ENCODE measurements around the gene S100G. TPM values are rescaled to one million over a fixed set of nuclear protein-coding genes. Genes with fewer than 3 reads are reported as not detected.
A peak's percentile ranks its signal among the peaks of the same experiment; 100 is the strongest.

S100G gene
- total and polyA plus RNA-seq, 2 experiments from 2014 or later: not detected

DNA sequence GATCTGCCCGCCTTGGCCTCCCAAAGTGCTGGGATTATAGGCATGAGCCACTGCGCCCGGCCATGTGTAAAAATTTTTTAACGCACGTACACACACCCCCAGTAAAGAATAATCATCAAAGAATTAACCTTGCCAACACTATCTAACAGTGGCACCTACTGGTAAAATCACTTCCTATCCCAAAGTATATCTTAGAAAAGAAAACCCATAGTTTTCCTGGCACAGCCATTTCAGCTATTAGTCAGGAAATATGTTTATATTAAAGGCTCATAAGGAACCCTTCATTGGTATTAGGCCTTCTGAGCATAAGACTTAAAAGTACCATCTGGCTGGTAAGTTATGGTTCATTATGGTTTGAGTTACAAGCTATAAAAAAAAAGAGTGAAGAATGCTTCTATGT lies 14.1 kb downstream of the S100G start:
- Histone ChIP-seq H3K79me2 (replicated peaks; ENCODE audit: insufficient read depth) (no peaks in the 10 kb centered on the region), H3F3A (replicated peaks; ENCODE audit: low read depth) (no peaks in the 10 kb centered on the region), H4K20me1 (replicated peaks; ENCODE audit: insufficient read depth) (no peaks in the 10 kb centered on the region), H3K9me2 (ENCODE audit: insufficient read depth) (no peaks in the 10 kb centered on the region), H3K27me3 (ENCODE audit: insufficient read depth) (no peaks in the 10 kb centered on the region), H3K4me1 (ENCODE audit: insufficient read depth) (peaks cover 5% of the 10 kb centered on the region; the same call in 1 of the 2 replicates), H3K4me2 (no peak overlapping the region), H3K36me3 (ENCODE audit: insufficient read depth) (no peaks in the 10 kb centered on the region), H3K4me3 (no peak overlapping the region), H2AFZ (no peak overlapping the region), H3K27ac (ENCODE audit: low read depth) (no peak overlapping the region)
- DNase-seq (ENCODE audit: low spot score) (no peak), ATAC-seq (no peak)
- H3K27me3 Mint-ChIP-seq (ENCODE audit: insufficient read depth, low read depth, poor library complexity): no peaks in the 10 kb centered on the region
- peaks cover 9% of the 10 kb centered on the region for H3K4me1 Mint-ChIP-seq
- H3K27ac Mint-ChIP-seq: peak overlapping the region; percentile 67; the same call in 1 of the 2 replicates
- H3K4me3 Mint-ChIP-seq: no peak overlapping the region
- no peak for TF ChIP-seq CREB1 (CRISPR knock-in tag; IDR thresholded peaks at IDR 0.05; ENCODE audit: low read depth)
- no peak for TF ChIP-seq ZNF114 (CRISPR knock-in tag; IDR thresholded peaks at IDR 0.05)
- no peak for TF ChIP-seq ZNF331 (CRISPR knock-in tag; IDR thresholded peaks at IDR 0.05; ENCODE audit: low read depth)
- TF ChIP-seq, protein P1, sequence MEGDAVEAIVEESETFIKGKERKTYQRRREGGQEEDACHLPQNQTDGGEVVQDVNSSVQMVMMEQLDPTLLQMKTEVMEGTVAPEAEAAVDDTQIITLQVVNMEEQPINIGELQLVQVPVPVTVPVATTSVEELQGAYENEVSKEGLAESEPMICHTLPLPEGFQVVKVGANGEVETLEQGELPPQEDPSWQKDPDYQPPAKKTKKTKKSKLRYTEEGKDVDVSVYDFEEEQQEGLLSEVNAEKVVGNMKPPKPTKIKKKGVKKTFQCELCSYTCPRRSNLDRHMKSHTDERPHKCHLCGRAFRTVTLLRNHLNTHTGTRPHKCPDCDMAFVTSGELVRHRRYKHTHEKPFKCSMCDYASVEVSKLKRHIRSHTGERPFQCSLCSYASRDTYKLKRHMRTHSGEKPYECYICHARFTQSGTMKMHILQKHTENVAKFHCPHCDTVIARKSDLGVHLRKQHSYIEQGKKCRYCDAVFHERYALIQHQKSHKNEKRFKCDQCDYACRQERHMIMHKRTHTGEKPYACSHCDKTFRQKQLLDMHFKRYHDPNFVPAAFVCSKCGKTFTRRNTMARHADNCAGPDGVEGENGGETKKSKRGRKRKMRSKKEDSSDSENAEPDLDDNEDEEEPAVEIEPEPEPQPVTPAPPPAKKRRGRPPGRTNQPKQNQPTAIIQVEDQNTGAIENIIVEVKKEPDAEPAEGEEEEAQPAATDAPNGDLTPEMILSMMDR (conservative IDR thresholded peaks at IDR 0.05; ENCODE audit: low read depth in 2 of 2): peak in 1 of 2 experiments; percentile 11; a peak in 1 of 4 replicates
- peaks cover 63% of the 10 kb centered on the region for H3K36me3 Mint-ChIP-seq (ENCODE audit: low read depth)
- H3K9me3 Mint-ChIP-seq: no peaks in the 10 kb centered on the region

DNA sequence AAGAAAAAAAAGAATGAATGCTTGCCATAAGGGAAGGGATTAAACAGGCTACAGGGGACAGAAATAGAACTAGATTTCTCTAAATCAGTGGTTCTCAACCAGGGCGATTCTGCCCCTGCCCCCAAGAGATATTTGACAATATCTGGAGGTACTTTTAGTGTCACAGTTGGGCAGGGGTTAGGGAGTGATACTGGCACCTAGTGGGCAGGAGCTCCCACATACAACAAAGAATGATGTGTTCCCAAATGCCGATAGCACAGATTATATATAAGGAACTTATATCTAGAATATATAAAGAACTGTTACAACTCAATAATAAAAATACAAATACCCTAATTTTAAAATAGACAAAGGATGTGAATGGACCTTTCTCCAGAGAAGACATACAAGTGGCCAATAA lies 14.7 kb downstream of the S100G start:
- TF ChIP-seq, protein P1 (conservative IDR thresholded peaks at IDR 0.05; ENCODE audit: low read depth in 2 of 2): peak; percentile 37 to 50; a peak in 3 of 4 replicates
- TF ChIP-seq, protein P2, sequence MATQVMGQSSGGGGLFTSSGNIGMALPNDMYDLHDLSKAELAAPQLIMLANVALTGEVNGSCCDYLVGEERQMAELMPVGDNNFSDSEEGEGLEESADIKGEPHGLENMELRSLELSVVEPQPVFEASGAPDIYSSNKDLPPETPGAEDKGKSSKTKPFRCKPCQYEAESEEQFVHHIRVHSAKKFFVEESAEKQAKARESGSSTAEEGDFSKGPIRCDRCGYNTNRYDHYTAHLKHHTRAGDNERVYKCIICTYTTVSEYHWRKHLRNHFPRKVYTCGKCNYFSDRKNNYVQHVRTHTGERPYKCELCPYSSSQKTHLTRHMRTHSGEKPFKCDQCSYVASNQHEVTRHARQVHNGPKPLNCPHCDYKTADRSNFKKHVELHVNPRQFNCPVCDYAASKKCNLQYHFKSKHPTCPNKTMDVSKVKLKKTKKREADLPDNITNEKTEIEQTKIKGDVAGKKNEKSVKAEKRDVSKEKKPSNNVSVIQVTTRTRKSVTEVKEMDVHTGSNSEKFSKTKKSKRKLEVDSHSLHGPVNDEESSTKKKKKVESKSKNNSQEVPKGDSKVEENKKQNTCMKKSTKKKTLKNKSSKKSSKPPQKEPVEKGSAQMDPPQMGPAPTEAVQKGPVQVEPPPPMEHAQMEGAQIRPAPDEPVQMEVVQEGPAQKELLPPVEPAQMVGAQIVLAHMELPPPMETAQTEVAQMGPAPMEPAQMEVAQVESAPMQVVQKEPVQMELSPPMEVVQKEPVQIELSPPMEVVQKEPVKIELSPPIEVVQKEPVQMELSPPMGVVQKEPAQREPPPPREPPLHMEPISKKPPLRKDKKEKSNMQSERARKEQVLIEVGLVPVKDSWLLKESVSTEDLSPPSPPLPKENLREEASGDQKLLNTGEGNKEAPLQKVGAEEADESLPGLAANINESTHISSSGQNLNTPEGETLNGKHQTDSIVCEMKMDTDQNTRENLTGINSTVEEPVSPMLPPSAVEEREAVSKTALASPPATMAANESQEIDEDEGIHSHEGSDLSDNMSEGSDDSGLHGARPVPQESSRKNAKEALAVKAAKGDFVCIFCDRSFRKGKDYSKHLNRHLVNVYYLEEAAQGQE (IDR thresholded peaks at IDR 0.05; ENCODE audit: unreplicated experiment): no peak
- H3F3A ChIP-seq (replicated peaks; ENCODE audit: low read depth): no peaks in the 10 kb centered on the region
- H3K9me2 ChIP-seq (ENCODE audit: insufficient read depth): no peaks in the 10 kb centered on the region
- ATAC-seq (no peak), DNase-seq (ENCODE audit: low spot score) (no peak)
- H3K27ac Mint-ChIP-seq: peak overlapping the region; percentile 67; the same call in 1 of the 2 replicates
- H3K4me1 Mint-ChIP-seq: peaks cover 9% of the 10 kb centered on the region
- peaks cover 5% of the 10 kb centered on the region; the same call in 1 of the 2 replicates for H3K4me1 ChIP-seq (ENCODE audit: insufficient read depth)
- H3K9me3 Mint-ChIP-seq: no peaks in the 10 kb centered on the region
- no peak overlapping the region for H3K27ac ChIP-seq (ENCODE audit: low read depth)
- no peaks in the 10 kb centered on the region for H4K20me1 ChIP-seq (replicated peaks; ENCODE audit: insufficient read depth)
- no peak overlapping the region for H2AFZ ChIP-seq
- H3K4me3 ChIP-seq: no peak overlapping the region
- no peaks in the 10 kb centered on the region for H3K79me2 ChIP-seq (replicated peaks; ENCODE audit: insufficient read depth)
- no peak overlapping the region for H3K4me3 Mint-ChIP-seq
- H3K36me3 Mint-ChIP-seq (ENCODE audit: low read depth): peaks cover 63% of the 10 kb centered on the region
- H3K36me3 ChIP-seq (ENCODE audit: insufficient read depth): no peaks in the 10 kb centered on the region
- H3K27me3 ChIP-seq (ENCODE audit: insufficient read depth): no peaks in the 10 kb centered on the region
- H3K27me3 Mint-ChIP-seq (ENCODE audit: insufficient read depth, low read depth, poor library complexity): no peaks in the 10 kb centered on the region
- no peak overlapping the region for H3K4me2 ChIP-seq

All from GM23338 (cell line).